Body of pancreas (tissue), 4 donors: ENCODE results near the gene CFAP119.

Experiments used
- POLR2A ChIP-seq, 3 donors: fragments of 450-650 bp; IDR thresholded peaks; one replicate each; pipeline ENCODE4 v1.6.1; 2016; ENCODE audit warnings: antibody characterized with exemption in 3 of 3, mild to moderate bottlenecking in 2 of 3
- TF ChIP-seq, protein P1 (sequence below), 7 experiments: fragments of 450-650 bp in 4 of 7; fragments of 200-600 bp in 3 of 7; sonication (generic) in 3 of 7; IDR thresholded peaks; one replicate each; pipeline ENCODE4 v1.5.1; 2016 to 2019; ENCODE audit warnings: antibody characterized with exemption in 7 of 7

GRCh38 chr16:30793508-30794069 lies 31.7 kb upstream of the CFAP119 start:
- TF ChIP-seq, protein P1, sequence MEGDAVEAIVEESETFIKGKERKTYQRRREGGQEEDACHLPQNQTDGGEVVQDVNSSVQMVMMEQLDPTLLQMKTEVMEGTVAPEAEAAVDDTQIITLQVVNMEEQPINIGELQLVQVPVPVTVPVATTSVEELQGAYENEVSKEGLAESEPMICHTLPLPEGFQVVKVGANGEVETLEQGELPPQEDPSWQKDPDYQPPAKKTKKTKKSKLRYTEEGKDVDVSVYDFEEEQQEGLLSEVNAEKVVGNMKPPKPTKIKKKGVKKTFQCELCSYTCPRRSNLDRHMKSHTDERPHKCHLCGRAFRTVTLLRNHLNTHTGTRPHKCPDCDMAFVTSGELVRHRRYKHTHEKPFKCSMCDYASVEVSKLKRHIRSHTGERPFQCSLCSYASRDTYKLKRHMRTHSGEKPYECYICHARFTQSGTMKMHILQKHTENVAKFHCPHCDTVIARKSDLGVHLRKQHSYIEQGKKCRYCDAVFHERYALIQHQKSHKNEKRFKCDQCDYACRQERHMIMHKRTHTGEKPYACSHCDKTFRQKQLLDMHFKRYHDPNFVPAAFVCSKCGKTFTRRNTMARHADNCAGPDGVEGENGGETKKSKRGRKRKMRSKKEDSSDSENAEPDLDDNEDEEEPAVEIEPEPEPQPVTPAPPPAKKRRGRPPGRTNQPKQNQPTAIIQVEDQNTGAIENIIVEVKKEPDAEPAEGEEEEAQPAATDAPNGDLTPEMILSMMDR (IDR thresholded peaks at IDR 0.05) = no peak
- no peak for TF ChIP-seq POLR2A (IDR thresholded peaks at IDR 0.05)
